ENCODE data around the gene CIPC. TPM values are rescaled to one million over a fixed set of nuclear protein-coding genes. Genes with fewer than 3 reads are reported as not detected.

CIPC gene, protein sequence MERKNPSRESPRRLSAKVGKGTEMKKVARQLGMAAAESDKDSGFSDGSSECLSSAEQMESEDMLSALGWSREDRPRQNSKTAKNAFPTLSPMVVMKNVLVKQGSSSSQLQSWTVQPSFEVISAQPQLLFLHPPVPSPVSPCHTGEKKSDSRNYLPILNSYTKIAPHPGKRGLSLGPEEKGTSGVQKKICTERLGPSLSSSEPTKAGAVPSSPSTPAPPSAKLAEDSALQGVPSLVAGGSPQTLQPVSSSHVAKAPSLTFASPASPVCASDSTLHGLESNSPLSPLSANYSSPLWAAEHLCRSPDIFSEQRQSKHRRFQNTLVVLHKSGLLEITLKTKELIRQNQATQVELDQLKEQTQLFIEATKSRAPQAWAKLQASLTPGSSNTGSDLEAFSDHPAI
- 22.3 TPM for total RNA-seq (ENCODE audit: unreplicated experiment)
- long read RNA-seq, result 0 reads

DNA sequence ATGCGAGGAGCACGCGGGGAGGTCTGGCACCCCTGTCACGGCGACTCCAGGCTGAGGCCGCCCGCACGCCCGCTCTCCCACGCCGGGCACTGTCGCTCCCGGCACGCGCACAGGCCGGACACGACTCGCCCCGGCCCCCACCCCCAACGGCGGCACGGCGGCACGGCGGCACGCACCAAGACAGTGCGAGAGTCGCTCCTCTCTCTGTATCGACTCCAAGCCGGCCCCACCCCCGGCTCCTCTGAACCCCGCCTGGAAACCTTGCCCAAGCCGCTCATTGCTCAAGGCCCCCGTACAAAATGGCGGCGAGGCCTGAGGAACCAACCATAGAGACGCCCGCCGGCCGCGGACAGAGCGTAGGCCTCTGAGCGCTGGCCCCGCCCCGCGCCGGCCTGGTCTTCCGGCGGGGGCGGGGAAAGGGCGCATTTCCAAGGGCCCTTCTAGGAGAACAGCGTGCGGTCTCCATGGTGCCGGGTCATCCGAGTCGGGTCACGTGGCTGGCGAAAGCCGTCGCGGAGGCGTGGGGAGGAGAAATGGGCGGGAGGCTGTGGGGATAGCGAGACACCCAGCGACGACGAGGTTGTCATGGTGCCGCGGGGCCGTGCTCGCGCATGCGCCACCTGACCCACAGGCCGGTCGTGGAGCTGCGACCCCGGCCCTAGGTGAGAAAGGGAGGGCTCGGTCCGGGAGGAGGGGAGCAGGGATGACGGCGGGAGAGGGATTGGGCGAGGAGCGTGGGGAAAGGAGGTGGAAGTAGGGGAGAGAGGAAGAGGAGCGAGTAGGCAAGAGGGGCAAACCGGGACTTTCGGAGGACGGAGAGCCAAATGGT lies at the start of gene CIPC:
Gene CIPC (plus strand): TSS at position 559 of the 829 bp plus-strand sequence. CDS start 7,451 bp downstream, outside the sequence.
- peak within 1 kb of the TSS; percentile 95 for H3K4me3 Mint-ChIP-seq (ENCODE audit: unreplicated experiment)
- H3K9me3 Mint-ChIP-seq (ENCODE audit: unreplicated experiment), result peaks cover 4% of the 10 kb centered on the region
- TF ChIP-seq, protein P1, sequence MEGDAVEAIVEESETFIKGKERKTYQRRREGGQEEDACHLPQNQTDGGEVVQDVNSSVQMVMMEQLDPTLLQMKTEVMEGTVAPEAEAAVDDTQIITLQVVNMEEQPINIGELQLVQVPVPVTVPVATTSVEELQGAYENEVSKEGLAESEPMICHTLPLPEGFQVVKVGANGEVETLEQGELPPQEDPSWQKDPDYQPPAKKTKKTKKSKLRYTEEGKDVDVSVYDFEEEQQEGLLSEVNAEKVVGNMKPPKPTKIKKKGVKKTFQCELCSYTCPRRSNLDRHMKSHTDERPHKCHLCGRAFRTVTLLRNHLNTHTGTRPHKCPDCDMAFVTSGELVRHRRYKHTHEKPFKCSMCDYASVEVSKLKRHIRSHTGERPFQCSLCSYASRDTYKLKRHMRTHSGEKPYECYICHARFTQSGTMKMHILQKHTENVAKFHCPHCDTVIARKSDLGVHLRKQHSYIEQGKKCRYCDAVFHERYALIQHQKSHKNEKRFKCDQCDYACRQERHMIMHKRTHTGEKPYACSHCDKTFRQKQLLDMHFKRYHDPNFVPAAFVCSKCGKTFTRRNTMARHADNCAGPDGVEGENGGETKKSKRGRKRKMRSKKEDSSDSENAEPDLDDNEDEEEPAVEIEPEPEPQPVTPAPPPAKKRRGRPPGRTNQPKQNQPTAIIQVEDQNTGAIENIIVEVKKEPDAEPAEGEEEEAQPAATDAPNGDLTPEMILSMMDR (IDR thresholded peaks at IDR 0.05; ENCODE audit: partially characterized antibody, unreplicated experiment), result no peak
- DNase-seq, result peak; percentile 99
- H3K36me3 Mint-ChIP-seq (ENCODE audit: unreplicated experiment), result no peaks in the 10 kb centered on the region
- peaks cover 20% of the 10 kb centered on the region for H3K4me1 Mint-ChIP-seq (ENCODE audit: low read depth, unreplicated experiment)
- peaks cover 7% of the 10 kb centered on the region for H3K27me3 Mint-ChIP-seq (ENCODE audit: unreplicated experiment)
- H3K27ac Mint-ChIP-seq (ENCODE audit: unreplicated experiment), result peak within 1 kb of the TSS; percentile 93

DNA sequence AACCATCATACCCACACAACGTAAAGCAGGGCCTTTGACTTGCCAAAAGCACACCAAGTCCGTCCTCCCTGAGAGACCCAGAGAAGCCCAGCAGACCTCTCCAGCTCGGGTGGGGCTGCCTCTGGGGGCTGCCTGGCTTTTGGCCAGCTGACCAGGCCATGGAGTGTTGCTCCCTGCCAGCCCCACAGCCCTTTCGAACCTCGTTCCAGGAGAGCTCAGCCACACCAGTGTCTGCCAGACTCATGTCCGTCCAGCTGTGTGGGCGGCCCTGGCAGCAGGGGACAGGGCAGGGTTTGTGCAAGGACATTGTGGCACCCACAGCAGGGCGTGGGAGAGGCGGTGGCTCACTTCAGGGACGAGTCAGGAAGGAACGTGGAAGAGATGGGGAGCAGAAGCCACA lies 46.9 kb upstream of the CIPC start:
- H3K27ac Mint-ChIP-seq (ENCODE audit: unreplicated experiment), result no peak overlapping the region
- H3K9me3 Mint-ChIP-seq (ENCODE audit: unreplicated experiment), result no peaks in the 10 kb centered on the region
- H3K36me3 Mint-ChIP-seq (ENCODE audit: unreplicated experiment), result no peaks in the 10 kb centered on the region
- no peak for DNase-seq
- H3K27me3 Mint-ChIP-seq (ENCODE audit: unreplicated experiment), result peaks cover 9% of the 10 kb centered on the region
- H3K4me1 Mint-ChIP-seq (ENCODE audit: low read depth, unreplicated experiment), result peaks cover 6% of the 10 kb centered on the region
- H3K4me3 Mint-ChIP-seq (ENCODE audit: unreplicated experiment), result no peak overlapping the region
- TF ChIP-seq, protein P1 (IDR thresholded peaks at IDR 0.05; ENCODE audit: partially characterized antibody, unreplicated experiment), result no peak

DNA sequence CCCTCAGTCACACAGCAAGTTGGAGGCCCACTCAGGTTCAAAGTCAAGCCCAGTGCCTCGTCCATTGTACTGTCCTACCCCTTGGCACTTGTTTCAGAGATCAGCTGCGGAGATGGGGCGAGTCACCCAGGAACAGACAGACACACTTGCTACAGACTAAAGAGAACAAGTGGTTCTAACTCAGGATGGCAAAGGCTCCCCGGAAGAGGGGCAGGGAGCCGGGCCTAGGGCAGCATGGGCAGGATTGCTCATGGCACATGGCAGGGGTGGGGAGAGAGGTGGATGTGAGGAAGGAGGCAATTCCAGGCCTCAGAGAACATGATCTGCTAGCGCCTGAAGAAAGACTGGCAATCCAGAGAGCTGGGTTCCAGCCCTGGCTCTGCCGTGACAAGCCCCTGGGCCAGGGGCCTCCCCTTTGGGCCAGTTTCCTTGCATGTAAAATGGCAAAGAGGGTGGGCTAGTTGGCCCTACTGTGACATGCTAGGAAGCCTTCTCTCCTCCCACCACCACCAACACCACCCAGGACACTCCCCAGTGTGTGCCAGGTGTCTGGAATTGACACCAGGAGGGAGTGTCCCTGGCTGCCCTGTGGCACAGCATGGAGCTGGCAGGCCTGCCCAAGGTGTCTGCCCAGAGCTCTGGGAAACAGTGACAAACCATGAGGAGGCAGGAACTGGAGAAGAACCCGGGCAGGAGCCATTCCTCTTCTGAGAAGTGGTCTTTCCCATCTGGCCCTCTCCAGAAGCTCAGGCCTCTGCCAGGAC lies 45.6 kb upstream of the CIPC start:
- H3K4me3 Mint-ChIP-seq (ENCODE audit: unreplicated experiment), result no peak overlapping the region
- peaks cover 11% of the 10 kb centered on the region for H3K27me3 Mint-ChIP-seq (ENCODE audit: unreplicated experiment)

DNA sequence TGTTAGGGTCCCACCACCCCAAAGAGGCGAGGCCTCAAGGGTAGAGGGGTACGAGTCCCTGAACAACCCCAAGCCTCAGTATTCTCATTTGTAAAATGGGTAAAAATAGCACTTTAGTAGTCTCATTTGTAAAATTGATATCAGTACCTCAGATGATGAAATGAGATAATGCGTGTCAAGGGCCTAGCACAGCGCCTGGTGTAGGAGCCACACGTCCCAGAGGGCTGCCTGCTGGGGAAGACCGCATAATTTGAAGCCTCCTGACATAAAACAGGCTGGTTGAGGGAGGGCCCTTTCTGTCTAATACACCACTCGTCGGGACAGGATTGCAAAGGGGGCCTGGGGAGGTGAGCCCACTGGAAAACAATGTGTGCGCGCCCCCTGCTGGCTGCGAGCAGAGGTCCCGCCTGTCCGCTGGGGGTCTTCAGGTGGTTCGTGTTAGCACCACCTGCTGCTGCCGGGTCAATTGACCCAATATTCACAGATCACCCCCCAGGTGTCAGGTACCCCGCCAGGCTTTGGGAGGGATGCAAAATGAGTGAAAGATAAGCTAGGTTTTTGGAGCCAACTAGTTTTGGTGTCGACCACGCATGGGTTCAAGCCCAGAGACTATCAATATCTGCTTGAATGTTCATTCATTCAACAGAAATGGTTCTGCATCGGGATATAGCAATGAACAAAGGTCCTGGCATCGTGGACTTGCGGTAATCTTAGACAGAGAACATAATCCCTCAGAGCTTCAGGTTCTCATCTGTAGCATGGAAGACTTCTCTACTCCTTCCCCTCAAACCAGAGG lies 44.8 kb upstream of the CIPC start:
- peak; percentile 87 for DNase-seq
- peaks cover 6% of the 10 kb centered on the region for H3K4me1 Mint-ChIP-seq (ENCODE audit: low read depth, unreplicated experiment)
- H3K27me3 Mint-ChIP-seq (ENCODE audit: unreplicated experiment), result peaks cover 11% of the 10 kb centered on the region
- TF ChIP-seq, protein P1 (IDR thresholded peaks at IDR 0.05; ENCODE audit: partially characterized antibody, unreplicated experiment), result peak; percentile 97
- no peak overlapping the region for H3K4me3 Mint-ChIP-seq (ENCODE audit: unreplicated experiment)
- no peaks in the 10 kb centered on the region for H3K9me3 Mint-ChIP-seq (ENCODE audit: unreplicated experiment)
- H3K27ac Mint-ChIP-seq (ENCODE audit: unreplicated experiment), result no peak overlapping the region
- H3K36me3 Mint-ChIP-seq (ENCODE audit: unreplicated experiment), result no peaks in the 10 kb centered on the region

More for the DNA sequence above, 45.6 kb upstream of the CIPC start:
- no peaks in the 10 kb centered on the region for H3K9me3 Mint-ChIP-seq (ENCODE audit: unreplicated experiment)
- peaks cover 6% of the 10 kb centered on the region for H3K4me1 Mint-ChIP-seq (ENCODE audit: low read depth, unreplicated experiment)
- no peak for DNase-seq
- no peak overlapping the region for H3K27ac Mint-ChIP-seq (ENCODE audit: unreplicated experiment)
- no peaks in the 10 kb centered on the region for H3K36me3 Mint-ChIP-seq (ENCODE audit: unreplicated experiment)
- TF ChIP-seq, protein P1 (IDR thresholded peaks at IDR 0.05; ENCODE audit: partially characterized antibody, unreplicated experiment), result no peak

All from glutamatergic neuron (in vitro differentiated cells).